Activated CD4-positive, alpha-beta T cell treated with anti-CD3 and anti-CD28 coated beads for 48 hours (primary cell): ENCODE data around the gene EDN2.

Source experiments
- DNase-seq: peaks from one replicate; pipeline ENCODE4 v3.0.0-alpha.2; 2020

Gene EDN2

GRCh38 chr1:41484402-41485241 lies at the start of gene EDN2:
TSS of gene EDN2 (minus strand) at chr1:41484683. CDS start at chr1:41484601, 82 bp downstream.
- DNase-seq: no peak

DNA sequence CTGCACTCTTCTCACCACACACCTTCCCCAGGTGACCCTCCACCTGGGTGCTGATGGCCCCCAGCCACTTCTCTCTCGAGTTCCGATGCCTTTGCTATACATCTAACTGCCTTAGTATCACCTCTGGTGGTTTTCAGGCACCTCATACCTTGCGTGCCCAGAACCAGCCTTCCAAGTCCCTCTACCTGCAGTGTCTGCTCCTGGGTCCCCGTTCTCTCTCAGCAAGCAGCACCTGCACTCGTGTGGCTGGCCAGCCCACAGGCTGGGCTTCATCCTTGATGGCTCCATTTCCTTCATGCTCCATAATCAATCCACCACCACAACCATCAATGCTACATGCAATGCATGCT lies 49.2 kb upstream of the EDN2 start:
- no peak for DNase-seq

DNA sequence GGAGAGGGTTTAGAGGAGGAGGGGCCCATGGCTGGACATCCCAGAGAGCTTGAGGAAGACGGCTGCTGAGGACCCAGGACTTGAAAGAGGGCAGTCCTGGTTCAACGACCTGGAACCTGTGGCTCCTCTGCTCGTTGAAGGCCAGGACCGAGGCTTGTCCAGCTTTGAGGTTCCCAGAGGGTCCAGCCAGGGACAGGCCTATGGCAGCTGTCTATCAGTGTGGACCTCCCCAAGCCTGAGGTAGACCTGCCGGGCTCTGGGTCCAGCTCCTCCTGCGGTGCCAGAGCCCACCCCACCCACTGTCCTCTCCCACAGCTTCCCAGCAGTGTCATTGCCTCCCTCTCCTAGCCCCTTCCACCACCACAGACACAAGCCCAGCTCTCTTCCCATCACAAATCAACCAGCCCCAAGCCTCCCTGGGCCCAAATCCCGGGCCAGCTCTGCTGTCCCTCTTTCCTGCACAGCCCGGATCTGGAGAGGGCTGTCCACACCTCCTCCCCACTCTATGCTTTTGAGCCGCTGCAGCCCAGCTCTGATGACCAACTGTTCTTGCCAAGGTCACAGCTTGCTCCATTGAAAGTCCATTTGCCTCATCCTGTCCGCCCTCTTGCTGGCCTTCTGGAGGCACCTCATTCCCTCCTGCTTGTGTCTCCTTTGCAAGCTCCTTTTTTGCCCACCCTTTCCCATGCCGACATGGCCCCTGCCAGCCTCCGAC lies 48.7 kb upstream of the EDN2 start:
- no peak for DNase-seq

GRCh38 chr1:41532206-41532975 lies 47.9 kb upstream of the EDN2 start:
- no peak for DNase-seq

GRCh38 chr1:41530411-41530810 lies 45.9 kb upstream of the EDN2 start:
- no peak for DNase-seq

GRCh38 chr1:41529621-41530395 lies 45.3 kb upstream of the EDN2 start:
- no peak for DNase-seq

DNA sequence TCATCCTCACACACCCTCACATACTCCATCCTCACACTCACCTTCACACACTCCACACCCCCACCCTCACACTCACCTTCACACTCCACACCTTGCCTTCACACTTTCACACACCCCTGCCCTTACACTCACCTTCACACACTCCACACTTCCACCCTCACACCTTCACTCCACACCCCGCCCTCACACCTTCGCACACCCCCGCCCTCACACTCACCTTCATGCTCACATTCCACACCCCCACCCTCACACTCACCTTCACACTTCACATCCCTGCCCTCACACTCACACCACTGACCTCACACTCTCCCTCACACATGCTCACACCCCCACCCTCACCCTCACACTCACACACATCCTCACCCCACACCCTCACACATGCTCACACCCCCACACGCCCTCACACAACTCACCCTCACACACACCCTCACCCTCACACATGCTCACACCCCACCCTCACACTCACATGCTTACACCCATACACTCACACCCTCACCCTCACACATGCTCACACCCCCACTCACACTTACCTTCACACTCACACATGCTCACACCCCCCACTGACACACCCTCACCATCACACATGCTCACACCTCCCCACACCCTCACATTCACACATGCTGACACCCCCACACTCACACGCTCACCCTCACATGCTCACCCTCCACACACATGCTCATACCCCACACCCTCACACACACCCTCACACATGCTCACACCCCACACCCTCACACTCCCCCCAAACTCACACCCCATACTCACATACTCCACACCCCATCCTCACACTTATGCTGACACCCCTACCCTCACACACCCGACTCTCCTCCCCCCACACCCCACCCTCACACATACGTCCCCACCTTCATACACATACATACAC lies 44.5 kb upstream of the EDN2 start:
- no peak for DNase-seq

GRCh38 chr1:41528106-41528505 lies 43.6 kb upstream of the EDN2 start:
- no peak for DNase-seq

- DNase-seq: no peak
These were observed 42.6 kb upstream of the EDN2 start for GRCh38 chr1:41526956-41527561.

DNA sequence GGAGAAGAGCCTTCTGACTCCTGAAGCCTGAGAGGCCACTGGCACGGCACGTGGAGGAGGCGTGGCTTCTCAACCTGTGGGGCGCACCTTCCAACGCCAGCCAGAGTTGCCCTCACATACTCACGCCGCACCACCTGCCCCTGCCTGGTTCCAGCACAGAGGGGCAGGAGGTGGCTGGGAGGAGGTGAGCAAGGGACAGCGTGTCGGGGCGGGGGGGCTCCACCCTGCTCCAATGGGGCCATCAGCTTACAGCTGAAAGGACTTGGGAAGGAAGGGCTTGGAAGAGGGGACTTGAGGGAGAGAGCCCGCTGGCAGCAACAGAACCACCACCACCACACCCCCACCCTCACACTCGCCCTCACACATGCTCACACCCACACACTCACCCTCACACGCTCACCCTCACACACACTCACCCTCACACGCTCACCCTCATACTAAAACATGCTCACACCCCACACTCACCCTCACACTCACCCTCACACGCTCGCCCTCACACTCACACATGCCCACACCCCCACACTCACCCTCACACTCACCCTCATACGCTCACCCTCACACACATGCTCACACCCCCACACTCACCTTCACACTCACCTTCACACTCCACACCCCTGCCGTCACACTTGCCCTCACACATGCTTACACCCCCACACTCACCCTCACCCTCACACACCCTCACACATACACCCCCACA lies 41.6 kb upstream of the EDN2 start:
- DNase-seq: no peak

- DNase-seq: no peak
These were observed 40.5 kb upstream of the EDN2 start for GRCh38 chr1:41524676-41525675.

DNA sequence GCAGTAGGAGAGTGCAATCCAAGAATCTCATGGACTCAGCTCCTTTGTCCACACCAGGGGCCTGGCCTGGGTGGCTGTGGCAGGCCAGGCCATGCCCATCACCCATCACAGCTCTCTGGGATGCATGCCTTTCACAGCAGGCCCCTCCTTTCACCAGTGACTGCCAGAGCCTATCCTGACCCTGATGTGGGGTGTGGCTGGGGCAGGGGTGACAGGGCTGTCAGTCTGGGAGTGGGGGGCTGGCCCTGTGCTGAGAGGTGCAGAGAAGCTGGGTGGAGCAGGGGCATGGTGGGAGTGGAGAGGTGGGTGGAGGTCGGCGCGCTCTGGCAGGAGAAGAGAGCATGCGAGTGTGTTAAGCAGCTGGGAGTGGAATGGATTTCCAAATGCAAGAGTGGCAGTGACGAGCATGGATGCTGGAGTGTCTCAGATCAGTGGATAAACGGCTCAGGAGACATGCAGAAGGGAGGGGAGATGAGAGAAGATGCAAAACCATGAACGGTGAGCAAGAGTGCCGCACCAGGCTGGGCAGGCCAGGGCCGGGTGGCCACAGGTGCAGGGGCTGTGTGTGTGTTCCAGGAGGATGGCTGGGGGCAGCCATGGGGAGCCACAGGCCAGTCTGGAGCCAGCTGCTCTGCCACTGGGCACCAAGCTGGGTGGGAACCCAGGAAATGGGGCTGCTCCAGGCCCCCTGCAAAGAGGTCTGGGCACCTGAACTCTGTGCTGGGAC lies 39.6 kb upstream of the EDN2 start:
- DNase-seq: no peak

- DNase-seq: no peak
These were observed 38.6 kb upstream of the EDN2 start for GRCh38 chr1:41523071-41523470.

- no peak for DNase-seq
These were observed 37.3 kb upstream of the EDN2 start for GRCh38 chr1:41521766-41522165.

GRCh38 chr1:41520951-41521752 lies 36.7 kb upstream of the EDN2 start:
- DNase-seq: no peak

DNA sequence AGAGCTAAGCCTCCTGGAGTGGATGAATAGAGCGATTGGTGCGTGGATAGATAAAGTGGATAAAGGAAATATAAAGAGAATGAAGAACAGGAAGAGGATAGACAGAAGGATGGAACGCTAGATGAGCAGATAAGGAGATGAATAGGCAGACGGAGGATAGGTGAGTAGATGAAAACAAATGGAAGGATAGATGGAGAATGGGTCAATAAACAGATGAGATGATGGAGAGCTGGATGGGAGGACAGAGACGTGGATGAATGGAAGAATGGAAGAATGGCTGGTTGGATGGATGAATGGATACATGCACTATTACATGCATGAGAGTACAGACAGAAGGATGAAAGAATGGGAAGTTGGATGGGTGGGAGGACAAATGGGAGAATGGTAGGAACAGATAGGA lies 35.2 kb upstream of the EDN2 start:
- DNase-seq: no peak

DNA sequence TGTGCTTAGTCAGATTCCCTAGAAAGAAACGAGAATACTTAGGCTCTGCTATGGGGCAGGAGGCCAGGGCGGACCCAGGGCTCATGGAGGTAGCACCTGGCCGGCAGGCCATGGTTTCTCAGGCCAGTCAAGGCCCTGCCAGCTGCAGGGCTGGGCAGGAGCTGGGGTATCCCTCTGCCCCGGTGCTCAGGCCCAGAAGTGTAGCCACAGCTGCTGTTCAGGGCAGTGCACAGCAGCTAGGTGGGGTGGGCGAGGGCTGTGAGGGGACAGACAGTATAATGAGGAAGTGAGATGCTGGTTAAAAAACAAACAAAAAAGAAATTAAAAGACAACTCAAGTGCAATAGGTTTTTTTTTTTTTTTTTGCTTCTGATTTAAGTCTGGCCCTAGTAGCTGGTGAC lies 34.0 kb upstream of the EDN2 start:
- no peak for DNase-seq

DNA sequence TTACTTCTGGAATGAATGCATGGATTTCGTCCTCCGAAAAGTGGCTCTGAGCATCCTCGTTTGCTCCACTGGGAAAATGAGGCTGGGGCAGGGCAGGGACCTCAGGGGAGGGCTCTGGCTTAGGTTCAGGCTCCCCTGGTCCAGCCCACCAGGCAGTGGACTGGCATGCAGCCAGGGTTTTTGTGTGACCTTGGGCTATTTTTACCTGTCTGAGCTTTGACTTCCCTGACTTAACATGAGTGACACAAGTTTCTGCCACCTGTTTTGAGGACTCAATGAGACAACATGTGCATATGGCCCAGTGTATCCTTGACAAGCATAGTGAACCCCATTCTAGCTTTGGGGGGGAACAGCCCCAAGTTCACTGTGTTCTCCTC lies 32.6 kb upstream of the EDN2 start:
- no peak for DNase-seq
